Esophagus muscularis mucosa (tissue), 4 donors: Measurements from ENCODE around the gene CBFA2T3.

Experiments used
- EP300 ChIP-seq: sonication (generic); formaldehyde crosslinking; IDR thresholded peaks from one replicate; pipeline ENCODE4 v1.6.1; 2017; ENCODE audit warnings: antibody characterized with exemption
- POLR2A ChIP-seq: fragments of 450-650 bp; IDR thresholded peaks from one replicate; pipeline ENCODE4 v1.6.1; 2017; ENCODE audit warnings: antibody characterized with exemption, moderate library complexity, mild to moderate bottlenecking, low read depth
- POLR2AphosphoS5 ChIP-seq, 2 donors: sonication (generic); formaldehyde crosslinking; IDR thresholded peaks; one replicate each; pipeline ENCODE4 v1.6.1; 2017; ENCODE audit warnings: antibody characterized with exemption in 2 of 2
- TF ChIP-seq, protein P1 (sequence below), 3 experiments: fragments of 200-600 bp in 2 of 3; fragments of 450-650 bp in 1 of 3; sonication (generic) in 2 of 3; IDR thresholded peaks; one replicate each; pipeline ENCODE4 v1.5.1; 2017 to 2019; ENCODE audit warnings: antibody characterized with exemption in 3 of 3, mild to moderate bottlenecking in 2 of 3, moderate library complexity in 1 of 3

DNA sequence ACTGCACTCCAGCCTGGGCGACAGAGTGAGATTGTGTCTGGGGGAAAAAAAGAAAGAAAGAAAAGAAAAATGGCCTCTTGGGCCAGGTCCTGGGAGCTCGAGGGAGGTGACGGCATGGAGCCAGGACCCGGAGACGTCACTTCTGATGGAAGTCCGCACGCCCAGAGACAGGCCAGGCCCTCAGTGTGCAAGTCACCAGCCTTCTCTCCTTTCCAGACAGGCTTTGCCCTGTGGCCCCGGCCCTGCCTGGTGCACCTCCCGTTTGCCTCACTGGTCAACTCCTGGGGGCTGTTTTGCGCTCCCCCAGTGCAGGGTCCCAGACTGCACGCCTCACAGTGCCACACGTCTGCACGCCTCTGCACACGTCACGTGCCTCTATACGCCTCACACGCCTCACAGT, 44.1 kb downstream of the CBFA2T3 start:
- no peak for TF ChIP-seq POLR2A
- no peak for TF ChIP-seq POLR2AphosphoS5 (IDR thresholded peaks at IDR 0.05)
- TF ChIP-seq, protein P1, sequence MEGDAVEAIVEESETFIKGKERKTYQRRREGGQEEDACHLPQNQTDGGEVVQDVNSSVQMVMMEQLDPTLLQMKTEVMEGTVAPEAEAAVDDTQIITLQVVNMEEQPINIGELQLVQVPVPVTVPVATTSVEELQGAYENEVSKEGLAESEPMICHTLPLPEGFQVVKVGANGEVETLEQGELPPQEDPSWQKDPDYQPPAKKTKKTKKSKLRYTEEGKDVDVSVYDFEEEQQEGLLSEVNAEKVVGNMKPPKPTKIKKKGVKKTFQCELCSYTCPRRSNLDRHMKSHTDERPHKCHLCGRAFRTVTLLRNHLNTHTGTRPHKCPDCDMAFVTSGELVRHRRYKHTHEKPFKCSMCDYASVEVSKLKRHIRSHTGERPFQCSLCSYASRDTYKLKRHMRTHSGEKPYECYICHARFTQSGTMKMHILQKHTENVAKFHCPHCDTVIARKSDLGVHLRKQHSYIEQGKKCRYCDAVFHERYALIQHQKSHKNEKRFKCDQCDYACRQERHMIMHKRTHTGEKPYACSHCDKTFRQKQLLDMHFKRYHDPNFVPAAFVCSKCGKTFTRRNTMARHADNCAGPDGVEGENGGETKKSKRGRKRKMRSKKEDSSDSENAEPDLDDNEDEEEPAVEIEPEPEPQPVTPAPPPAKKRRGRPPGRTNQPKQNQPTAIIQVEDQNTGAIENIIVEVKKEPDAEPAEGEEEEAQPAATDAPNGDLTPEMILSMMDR (IDR thresholded peaks at IDR 0.05) = no peak
- no peak for TF ChIP-seq EP300
